Measurements from ENCODE around the gene FBXO47. TPM values are rescaled to one million over a fixed set of nuclear protein-coding genes. Genes with fewer than 3 reads are reported as not detected.
A peak's percentile ranks its signal among the peaks of the same experiment; 100 is the strongest.

The FBXO47 gene
- total RNA-seq, 1 donor from 2014 or later: not detected

DNA sequence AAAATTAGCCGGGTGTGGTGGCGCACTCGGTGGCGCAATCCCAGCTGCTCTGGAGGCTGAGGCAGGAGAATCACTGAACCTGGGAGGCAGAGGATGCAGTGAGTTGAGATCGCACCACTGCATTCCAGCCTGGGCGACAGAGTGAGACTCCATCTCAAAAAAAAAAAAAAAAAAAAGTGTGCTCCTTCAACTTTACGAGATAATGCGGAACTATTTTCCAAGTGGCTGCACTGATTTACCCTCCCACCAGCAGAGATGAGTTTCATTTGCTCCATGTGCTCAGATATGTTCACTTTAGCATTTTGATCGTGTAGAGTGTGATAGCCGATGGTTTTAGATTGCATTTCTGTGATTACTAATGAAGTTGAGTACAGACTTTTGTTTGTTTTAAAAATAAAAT lies 61.8 kb downstream of the FBXO47 start:
- DNase-seq (ENCODE audit: low spot score): no peak
- Mint-ChIP-seq H3K27me3 (ENCODE audit: low read depth) (no peaks in the 10 kb centered on the region), H3K9me3 (ENCODE audit: low read depth) (no peaks in the 10 kb centered on the region), H3K4me3 (ENCODE audit: unreplicated experiment) (no peak overlapping the region), H3K27ac (ENCODE audit: unreplicated experiment) (no peak overlapping the region), H3K4me1 (ENCODE audit: low read depth) (peaks cover 37% of the 10 kb centered on the region), H3K36me3 (ENCODE audit: low read depth) (peaks cover 26% of the 10 kb centered on the region)
- TF ChIP-seq, protein P1, sequence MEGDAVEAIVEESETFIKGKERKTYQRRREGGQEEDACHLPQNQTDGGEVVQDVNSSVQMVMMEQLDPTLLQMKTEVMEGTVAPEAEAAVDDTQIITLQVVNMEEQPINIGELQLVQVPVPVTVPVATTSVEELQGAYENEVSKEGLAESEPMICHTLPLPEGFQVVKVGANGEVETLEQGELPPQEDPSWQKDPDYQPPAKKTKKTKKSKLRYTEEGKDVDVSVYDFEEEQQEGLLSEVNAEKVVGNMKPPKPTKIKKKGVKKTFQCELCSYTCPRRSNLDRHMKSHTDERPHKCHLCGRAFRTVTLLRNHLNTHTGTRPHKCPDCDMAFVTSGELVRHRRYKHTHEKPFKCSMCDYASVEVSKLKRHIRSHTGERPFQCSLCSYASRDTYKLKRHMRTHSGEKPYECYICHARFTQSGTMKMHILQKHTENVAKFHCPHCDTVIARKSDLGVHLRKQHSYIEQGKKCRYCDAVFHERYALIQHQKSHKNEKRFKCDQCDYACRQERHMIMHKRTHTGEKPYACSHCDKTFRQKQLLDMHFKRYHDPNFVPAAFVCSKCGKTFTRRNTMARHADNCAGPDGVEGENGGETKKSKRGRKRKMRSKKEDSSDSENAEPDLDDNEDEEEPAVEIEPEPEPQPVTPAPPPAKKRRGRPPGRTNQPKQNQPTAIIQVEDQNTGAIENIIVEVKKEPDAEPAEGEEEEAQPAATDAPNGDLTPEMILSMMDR (IDR thresholded peaks at IDR 0.05): no peak

DNA sequence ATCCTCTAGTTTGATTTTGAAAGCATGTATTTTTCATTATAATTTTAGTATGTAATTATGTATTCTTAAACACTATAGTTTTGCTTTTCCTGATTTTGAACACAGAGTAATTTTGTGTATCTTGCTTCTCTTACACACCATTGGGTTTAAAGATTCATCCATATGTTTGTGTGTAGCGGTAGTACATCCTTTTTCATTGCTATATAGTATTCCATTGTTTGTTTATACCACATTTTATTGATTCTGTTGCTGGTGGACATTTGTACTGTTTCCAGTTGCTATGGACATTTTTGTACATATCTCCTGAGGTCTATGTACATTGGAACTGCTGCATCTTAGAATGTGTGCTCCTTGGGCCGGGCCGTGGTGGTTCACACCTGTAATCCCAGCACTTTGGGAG lies 62.3 kb downstream of the FBXO47 start:
- TF ChIP-seq, protein P1 (IDR thresholded peaks at IDR 0.05): no peak
- Mint-ChIP-seq H3K4me3 (ENCODE audit: unreplicated experiment) (no peak overlapping the region), H3K36me3 (ENCODE audit: low read depth) (peaks cover 26% of the 10 kb centered on the region), H3K4me1 (ENCODE audit: low read depth) (peaks cover 37% of the 10 kb centered on the region), H3K27me3 (ENCODE audit: low read depth) (no peaks in the 10 kb centered on the region), H3K9me3 (ENCODE audit: low read depth) (no peaks in the 10 kb centered on the region), H3K27ac (ENCODE audit: unreplicated experiment) (no peak overlapping the region)
- DNase-seq (ENCODE audit: low spot score): no peak

DNA sequence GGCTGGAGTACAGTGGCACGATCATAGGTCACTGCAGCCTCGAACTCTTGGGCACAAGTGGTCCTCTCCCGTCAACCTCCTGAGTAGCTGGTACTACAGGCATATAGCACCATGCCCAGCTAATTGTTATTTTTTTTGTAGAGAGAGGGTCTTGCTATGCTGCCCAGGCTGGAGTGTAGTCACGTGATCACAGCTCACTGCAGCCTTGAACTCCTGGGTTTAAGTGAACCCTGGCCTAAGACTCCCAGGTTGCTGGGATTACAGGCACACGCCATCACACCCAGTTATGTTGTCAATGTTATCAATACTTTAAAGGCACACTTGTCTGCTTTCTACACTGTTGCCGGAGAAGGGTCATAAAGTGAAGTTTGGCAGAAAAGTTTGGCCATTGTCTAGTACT lies 63.8 kb downstream of the FBXO47 start:
- H3K9me3 Mint-ChIP-seq (ENCODE audit: low read depth): no peaks in the 10 kb centered on the region
- H3K4me1 Mint-ChIP-seq (ENCODE audit: low read depth): peaks cover 47% of the 10 kb centered on the region
- peak overlapping the region; percentile 22 for H3K27ac Mint-ChIP-seq (ENCODE audit: unreplicated experiment)
- no peak for DNase-seq (ENCODE audit: low spot score)
- H3K27me3 Mint-ChIP-seq (ENCODE audit: low read depth): no peaks in the 10 kb centered on the region
- TF ChIP-seq, protein P1 (IDR thresholded peaks at IDR 0.05): no peak
- H3K4me3 Mint-ChIP-seq (ENCODE audit: unreplicated experiment): no peak overlapping the region
- H3K36me3 Mint-ChIP-seq (ENCODE audit: low read depth): peaks cover 29% of the 10 kb centered on the region

DNA sequence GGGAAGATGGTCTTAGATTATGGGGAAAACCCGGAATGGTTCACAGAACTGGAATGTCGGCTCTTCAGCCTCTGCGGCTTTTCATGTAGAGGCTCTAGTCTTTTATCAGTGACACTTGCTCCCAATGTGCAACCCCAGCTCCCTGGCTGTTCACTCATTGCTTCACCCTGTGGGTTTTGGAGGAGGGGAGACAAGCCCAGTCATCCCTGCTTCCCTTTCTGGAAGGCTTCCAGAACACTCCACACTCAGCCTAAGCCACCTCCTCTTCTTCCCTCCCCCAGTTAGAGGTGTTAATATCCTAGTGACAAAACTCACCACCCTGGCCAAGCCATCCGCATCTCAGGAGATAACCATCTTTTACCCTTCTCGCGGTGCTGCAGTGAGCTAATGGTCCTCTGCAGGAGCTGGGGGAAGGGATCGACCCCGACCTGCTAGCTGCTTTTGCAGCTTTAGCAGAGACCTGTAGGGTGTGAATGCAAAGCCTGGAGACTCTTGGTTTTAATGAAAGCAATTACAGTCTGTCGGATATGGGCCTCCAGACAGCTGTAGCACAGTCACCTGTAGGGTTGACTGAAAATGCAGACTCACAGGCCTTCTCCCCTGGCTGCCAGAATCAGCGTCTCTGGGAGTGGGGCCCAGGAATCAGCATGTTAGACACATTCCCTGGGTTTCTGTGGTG lies 66.1 kb downstream of the FBXO47 start:
- Mint-ChIP-seq H3K27ac (ENCODE audit: unreplicated experiment) (peak overlapping the region; percentile 85), H3K4me3 (ENCODE audit: unreplicated experiment) (no peak overlapping the region), H3K27me3 (ENCODE audit: low read depth) (no peaks in the 10 kb centered on the region), H3K4me1 (ENCODE audit: low read depth) (peaks cover 58% of the 10 kb centered on the region), H3K9me3 (ENCODE audit: low read depth) (no peaks in the 10 kb centered on the region), H3K36me3 (ENCODE audit: low read depth) (peaks cover 36% of the 10 kb centered on the region)
- no peak for DNase-seq (ENCODE audit: low spot score)
- TF ChIP-seq, protein P1 (IDR thresholded peaks at IDR 0.05): no peak

DNA sequence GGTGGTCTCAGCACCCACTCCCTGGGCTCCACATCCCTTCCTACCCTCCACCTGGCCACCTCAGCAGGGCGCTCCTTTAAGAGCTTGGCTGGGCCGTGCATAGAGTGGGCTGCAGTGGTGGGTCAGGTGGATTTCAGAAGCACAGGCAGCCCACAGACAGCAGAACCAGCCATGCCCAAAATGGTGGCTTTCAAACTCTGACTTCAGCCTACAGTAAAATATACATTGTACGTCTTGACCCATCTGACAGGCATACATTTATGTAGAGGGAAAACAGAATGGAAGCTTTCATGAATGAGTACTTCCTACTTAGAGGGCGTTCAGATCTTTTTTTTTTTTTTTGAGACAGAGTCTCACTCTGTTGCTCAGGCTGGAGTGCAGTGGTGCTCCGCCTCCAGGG lies 67.8 kb downstream of the FBXO47 start:
- Mint-ChIP-seq H3K27me3 (ENCODE audit: low read depth) (no peaks in the 10 kb centered on the region), H3K27ac (ENCODE audit: unreplicated experiment) (peak overlapping the region; percentile 75), H3K9me3 (ENCODE audit: low read depth) (no peaks in the 10 kb centered on the region), H3K4me1 (ENCODE audit: low read depth) (peaks cover 61% of the 10 kb centered on the region), H3K36me3 (ENCODE audit: low read depth) (peaks cover 31% of the 10 kb centered on the region), H3K4me3 (ENCODE audit: unreplicated experiment) (no peak overlapping the region)
- DNase-seq (ENCODE audit: low spot score): no peak
- TF ChIP-seq, protein P1 (IDR thresholded peaks at IDR 0.05): no peak
